RWPE2 (cell line): Measurements from ENCODE around the gene IRF9.

Source experiments
- ATAC-seq: fragments of 200-7000 bp; cut with Tn5 transposase; 3 replicates; pipeline ENCODE4 v1.9.1; 2021; ENCODE audit warnings: low read depth
- DNase-seq: peaks from one replicate; pipeline ENCODE4 v3.0.0-alpha.2; 2020; ENCODE audit warnings: low spot score
- H3K27ac ChIP-seq: fragments of 450-650 bp; 2 replicates; pipeline ENCODE4 v1.5.1; 2017; ENCODE audit warnings: mild to moderate bottlenecking; ENCODE audit not compliant: poor library complexity, severe bottlenecking
- H3K27me3 ChIP-seq: fragments of 250-450 bp; sonication (Bioruptor Pico); 2 replicates; pipeline ENCODE4 v1.5.1; 2021; ENCODE audit warnings: mild to moderate bottlenecking, moderate library complexity; ENCODE audit not compliant: insufficient read depth, poor library complexity, severe bottlenecking
- H3K36me3 ChIP-seq: fragments of 250-450 bp; sonication (Bioruptor Pico); 2 replicates; pipeline ENCODE4 v1.5.1; 2020; ENCODE audit warnings: low read depth, mild to moderate bottlenecking, moderate library complexity
- H3K4me1 ChIP-seq: fragments of 250-450 bp; sonication (Bioruptor Pico); 2 replicates; pipeline ENCODE4 v1.5.1; 2021; ENCODE audit warnings: mild to moderate bottlenecking, moderate library complexity; ENCODE audit not compliant: insufficient read depth, poor library complexity, severe bottlenecking
- H3K4me3 ChIP-seq: fragments of 250-450 bp; sonication (Bioruptor Pico); 2 replicates; pipeline ENCODE4 v1.5.1; 2021; ENCODE audit warnings: mild to moderate bottlenecking, moderate library complexity; ENCODE audit not compliant: severe bottlenecking
- H3K9me3 ChIP-seq: fragments of 250-450 bp; sonication (Bioruptor Pico); 2 replicates; pipeline ENCODE4 v1.5.1; 2021; ENCODE audit warnings: mild to moderate bottlenecking, moderate library complexity; ENCODE audit not compliant: severe bottlenecking
- TF ChIP-seq, protein P1 (sequence below): fragments of 450-650 bp; IDR thresholded peaks from one replicate; pipeline ENCODE4 v1.5.1; 2017; ENCODE audit warnings: mild to moderate bottlenecking, moderate library complexity; ENCODE audit not compliant: poor library complexity, severe bottlenecking

IRF9 gene

DNA sequence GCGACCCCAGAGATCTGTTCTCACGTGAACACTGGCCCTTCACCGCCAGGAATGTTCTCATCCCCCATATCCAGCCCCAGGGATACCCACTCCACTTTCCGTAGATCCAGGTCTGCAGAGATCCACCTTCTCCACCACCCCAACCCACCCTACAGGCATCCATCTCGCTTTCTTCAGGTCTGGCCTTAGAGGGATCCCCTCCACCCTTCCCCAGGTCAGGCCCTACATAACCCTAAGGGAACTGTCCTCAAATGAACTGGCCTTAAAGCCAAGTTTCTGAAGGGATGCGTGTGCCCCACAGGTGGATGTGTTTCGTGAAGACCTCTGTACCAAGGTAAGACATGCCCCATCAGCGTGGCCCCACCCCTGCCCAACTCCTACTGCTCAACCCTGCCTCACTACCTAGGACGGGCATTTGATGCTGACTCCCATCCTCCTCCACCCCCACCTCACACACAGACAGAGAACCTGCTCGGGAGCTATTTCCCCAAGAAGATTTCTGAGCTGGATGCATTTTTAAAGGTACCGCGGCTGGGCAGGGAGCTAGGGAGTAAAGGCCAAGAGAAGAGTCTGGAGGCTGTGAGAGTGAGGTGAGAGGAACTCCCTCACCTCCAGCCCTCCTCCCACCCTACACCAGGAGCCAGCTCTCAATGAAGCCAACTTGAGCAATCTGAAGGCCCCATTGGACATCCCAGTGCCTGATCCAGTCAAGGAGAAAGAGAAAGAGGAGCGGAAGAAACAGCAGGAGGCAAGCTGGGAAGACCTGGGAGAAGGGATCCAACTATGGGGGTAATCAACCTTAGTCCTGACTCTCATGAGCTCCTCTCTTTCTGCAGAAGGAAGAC, 24.2 kb upstream of the IRF9 start:
- Histone ChIP-seq H3K36me3 (peaks cover 33% of the 10 kb centered on the region), H3K27ac (peak overlapping the region; percentile 47), H3K9me3 (no peaks in the 10 kb centered on the region), H3K4me3 (peak overlapping the region; percentile 88), H3K27me3 (no peaks in the 10 kb centered on the region), H3K4me1 (peaks cover 10% of the 10 kb centered on the region)
- DNase-seq (no peak), ATAC-seq (no peak)
- TF ChIP-seq, protein P1, sequence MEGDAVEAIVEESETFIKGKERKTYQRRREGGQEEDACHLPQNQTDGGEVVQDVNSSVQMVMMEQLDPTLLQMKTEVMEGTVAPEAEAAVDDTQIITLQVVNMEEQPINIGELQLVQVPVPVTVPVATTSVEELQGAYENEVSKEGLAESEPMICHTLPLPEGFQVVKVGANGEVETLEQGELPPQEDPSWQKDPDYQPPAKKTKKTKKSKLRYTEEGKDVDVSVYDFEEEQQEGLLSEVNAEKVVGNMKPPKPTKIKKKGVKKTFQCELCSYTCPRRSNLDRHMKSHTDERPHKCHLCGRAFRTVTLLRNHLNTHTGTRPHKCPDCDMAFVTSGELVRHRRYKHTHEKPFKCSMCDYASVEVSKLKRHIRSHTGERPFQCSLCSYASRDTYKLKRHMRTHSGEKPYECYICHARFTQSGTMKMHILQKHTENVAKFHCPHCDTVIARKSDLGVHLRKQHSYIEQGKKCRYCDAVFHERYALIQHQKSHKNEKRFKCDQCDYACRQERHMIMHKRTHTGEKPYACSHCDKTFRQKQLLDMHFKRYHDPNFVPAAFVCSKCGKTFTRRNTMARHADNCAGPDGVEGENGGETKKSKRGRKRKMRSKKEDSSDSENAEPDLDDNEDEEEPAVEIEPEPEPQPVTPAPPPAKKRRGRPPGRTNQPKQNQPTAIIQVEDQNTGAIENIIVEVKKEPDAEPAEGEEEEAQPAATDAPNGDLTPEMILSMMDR, result no peak

DNA sequence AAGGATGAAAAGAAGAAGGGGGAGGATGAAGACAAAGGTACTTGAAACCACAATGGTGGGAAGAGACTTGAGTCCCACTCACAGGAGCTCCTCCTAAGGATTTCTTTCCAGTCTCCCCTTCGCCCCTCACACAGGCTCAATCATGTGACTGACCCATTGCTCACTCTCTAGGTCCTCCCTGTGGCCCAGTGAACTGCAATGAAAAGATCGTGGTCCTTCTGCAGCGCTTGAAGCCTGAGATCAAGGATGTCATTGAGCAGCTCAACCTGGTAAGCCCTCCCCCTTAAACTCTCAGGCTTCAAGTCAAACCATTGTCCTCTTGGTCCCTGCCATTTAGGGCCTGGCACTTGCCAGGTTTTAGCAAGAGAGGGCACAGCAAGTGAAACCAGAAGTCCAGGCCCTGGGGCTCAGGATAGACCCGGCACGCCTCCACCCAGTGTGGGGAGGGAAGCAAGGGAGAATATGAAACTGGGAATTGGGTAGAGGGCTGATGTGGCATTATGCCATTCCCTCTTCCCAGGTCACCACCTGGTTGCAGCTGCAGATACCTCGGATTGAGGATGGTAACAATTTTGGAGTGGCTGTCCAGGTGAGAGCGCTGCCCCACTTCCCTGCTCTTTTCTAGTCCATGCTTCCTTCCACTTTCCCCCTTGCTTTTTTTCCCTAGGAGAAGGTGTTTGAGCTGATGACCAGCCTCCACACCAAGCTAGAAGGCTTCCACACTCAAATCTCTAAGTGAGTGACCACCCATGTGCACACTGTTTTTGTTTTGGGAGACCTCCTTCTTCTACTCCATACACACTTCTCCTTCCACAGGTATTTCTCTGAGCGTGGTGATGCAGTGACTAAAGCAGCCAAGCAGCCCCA, 23.3 kb upstream of the IRF9 start:
- H3K27ac ChIP-seq, result peak overlapping the region; percentile 47
- no peak overlapping the region for H3K4me3 ChIP-seq
- no peaks in the 10 kb centered on the region for H3K27me3 ChIP-seq
- H3K9me3 ChIP-seq, result no peaks in the 10 kb centered on the region
- no peak for DNase-seq
- no peak for ATAC-seq
- peaks cover 37% of the 10 kb centered on the region for H3K36me3 ChIP-seq
- TF ChIP-seq, protein P1, result no peak
- H3K4me1 ChIP-seq, result peaks cover 8% of the 10 kb centered on the region

DNA sequence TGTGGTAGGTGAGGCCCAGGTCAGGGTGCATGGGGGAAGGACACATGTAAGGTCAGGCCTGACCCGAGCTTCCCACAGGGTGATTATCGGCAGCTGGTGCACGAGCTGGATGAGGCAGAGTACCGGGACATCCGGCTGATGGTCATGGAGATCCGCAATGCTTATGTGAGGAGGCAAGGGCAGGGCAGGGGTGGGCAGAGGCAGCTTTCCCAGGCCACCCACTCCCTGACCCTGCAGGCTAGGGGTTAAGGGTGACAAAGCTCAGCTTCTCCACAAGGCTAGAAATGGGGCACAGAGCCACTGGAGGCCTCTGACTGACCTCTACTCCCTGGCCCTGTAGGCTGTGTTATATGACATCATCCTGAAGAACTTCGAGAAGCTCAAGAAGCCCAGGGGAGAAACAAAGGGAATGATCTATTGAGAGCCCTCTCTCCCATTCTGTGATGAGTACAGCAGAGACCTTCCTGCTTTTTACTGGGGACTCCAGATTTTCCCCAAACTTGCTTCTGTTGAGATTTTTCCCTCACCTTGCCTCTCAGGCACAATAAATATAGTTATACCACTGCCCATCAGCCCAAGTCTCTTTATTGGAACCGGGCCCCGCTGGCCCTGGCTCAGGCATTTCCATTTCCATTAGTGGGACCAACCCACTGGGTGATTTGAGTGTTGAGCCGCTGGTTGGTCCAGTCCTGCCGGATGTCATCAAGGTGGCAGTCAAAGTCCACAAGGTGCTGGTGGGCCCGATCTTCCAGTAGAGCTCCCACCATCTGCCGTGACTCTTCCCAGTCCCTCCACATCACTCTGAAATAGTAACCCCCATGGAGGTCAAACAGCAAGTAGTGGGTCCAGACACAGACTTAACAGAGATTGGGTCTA, 22.4 kb upstream of the IRF9 start:
- Histone ChIP-seq H3K9me3 (no peaks in the 10 kb centered on the region), H3K4me1 (peaks cover 8% of the 10 kb centered on the region), H3K27me3 (no peaks in the 10 kb centered on the region), H3K27ac (no peak overlapping the region), H3K36me3 (peaks cover 39% of the 10 kb centered on the region), H3K4me3 (no peak overlapping the region)
- no peak for ATAC-seq
- no peak for DNase-seq
- TF ChIP-seq, protein P1, result no peak

DNA sequence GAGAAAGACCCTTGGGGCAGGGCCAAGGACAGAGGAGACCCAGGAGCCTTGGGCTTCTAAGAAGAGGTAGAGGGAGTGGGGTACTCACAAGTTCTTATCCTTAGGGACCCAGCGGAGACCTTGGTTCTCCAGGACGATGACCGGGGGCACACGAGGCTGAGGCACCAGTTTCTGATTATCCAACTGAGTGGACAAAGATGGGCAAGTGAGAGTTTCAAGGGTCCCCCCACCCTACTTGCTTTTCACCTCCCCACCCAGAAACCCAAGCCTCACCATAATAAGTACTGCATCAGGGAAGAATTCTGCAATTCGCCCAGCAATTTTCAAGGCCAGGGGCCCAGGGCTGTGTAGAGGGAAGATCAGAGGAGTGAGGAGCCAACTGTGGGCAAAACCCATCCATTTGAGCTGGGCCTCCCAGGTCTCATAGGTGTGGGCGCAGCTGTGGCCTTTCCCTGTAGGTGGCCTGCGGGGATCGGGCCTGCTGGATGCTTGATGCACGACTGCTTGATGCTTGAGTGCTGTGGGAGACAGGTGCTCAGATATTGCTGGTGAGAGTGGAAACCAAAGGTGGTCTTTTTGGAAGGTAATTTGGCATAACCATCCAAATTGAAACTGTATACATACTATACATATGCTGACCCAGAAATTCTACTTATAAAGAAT, 21.7 kb upstream of the IRF9 start:
- no peaks in the 10 kb centered on the region for H3K27me3 ChIP-seq
- TF ChIP-seq, protein P1, result no peak
- H3K4me1 ChIP-seq, result peaks cover 8% of the 10 kb centered on the region
- no peak overlapping the region for H3K27ac ChIP-seq
- peak overlapping the region; percentile 65 for H3K4me3 ChIP-seq
- H3K36me3 ChIP-seq, result peaks cover 46% of the 10 kb centered on the region
- no peaks in the 10 kb centered on the region for H3K9me3 ChIP-seq
- ATAC-seq, result no peak
- DNase-seq, result no peak
